ENCODE data around the gene MEX3C.
A peak's percentile ranks its signal among the peaks of the same experiment; 100 is the strongest.

Gene MEX3C

DNA sequence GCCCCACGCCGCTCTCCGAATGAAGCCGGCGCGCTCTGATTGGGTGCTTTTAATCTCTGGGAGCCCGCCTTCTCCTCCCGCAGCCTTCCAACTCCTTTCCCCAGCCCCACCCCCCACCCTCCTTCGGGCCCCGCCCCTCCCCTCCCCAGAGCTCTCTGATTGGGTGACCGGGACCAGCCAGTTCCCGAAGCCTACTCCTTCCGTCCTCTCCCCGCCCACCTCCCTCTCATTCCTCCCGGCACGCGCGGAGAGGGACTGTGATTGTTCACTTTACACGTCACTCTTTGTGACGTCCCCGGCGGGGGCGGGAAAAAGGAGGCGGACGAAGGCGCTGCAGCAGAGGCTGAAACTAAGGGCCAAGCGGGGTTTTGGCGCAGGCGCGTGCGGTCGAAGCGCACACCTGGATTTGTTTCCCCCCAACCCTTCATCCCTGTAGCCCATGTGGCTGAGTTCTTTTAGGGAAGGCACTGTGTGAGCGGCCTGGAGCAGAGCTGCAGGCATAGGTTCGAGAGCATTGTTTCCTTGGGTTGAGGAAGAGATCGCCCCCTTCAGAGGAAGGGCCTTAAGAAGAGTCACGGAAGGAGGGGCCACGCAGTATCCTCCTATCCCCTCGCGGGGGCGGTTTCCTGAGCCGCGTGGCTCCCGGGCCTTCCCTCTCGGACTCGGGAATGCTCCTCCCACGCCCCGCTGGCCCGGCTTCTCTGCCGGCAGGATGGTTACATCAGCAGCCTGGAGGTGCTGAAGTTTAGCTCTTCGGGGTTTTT, at the start of gene MEX3C:
TSS of gene MEX3C (minus strand) at position 21 of the 764 bp plus-strand sequence. CDS start 361 bp downstream, outside the sequence.
- DNase-seq = peak; percentile 99 to 100

DNA sequence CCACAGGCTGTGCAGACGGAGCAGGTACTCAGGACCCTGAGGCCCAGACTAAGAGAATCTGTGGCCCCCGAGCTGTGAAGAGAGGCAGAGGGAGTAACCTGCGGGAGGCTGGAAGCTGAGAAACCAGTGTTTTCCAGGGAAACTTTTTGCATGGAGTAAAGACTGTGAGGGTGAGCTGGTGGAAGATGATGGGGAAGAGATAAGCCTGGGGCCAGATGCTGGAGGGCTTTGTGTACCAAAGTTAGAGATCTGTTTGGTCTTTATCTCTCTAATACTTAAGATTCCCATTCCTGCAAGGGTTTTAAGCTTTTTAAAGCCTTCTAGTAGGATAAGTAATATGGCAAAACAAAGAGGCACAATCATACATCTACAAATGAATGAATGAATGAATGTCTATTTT, 43.7 kb upstream of the MEX3C start:
- DNase-seq = no peak

DNA sequence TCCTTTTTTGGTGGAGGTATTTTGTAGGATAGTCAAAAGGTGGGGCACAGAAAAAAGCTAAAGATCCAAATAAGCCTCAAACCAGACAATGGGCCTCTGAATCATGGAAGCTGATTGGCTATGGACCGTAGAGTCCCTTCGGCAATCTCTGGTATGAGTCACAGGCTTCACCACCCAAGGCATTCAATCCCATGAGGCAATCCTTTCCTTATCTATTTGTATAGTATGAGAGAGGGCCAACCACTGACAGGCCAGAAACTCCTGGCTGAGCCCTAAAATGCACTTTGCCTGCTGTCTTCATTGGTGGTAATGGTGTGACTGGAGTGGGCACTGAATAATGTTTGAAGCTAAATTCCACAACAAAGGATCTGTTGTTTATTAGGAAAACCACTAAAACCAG, 38.7 kb upstream of the MEX3C start:
- no peak for DNase-seq

DNA sequence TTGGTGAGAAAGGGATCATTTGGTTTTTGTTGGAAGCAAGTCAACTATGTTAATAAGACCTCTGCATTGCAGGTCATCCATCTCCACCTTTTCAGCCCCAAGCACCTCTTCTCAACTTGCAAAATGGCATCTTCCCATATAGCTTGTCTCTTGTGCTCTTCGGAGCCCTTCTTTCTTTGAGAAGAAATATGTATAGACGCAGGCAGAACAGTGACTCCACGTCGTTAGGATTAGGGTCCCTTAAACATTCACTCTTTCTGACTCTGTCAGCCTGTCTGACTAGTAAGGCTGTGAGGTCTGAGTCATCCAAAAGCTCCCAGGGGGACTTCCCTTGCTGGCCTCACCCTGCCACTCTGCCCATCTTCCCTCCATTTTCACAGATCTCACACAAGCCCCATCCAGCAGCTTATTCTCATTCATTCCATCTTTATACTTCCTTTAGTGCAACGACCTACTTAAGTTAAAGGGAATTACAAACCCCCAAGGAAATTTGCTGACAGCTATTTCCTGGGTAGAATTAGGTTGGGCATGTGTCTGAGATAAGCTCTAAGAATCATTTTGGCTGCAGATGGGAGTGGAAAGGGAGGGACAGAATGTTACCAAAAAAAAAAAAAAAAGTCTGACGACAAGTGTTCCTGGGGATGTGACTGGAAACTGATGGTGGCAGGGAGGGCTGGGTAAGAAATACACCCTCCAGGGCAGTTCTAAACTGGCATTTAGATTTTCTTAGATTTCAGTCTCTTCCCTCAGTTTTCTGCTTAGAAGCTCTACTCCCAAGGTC, 37.7 kb upstream of the MEX3C start:
- no peak for DNase-seq

DNA sequence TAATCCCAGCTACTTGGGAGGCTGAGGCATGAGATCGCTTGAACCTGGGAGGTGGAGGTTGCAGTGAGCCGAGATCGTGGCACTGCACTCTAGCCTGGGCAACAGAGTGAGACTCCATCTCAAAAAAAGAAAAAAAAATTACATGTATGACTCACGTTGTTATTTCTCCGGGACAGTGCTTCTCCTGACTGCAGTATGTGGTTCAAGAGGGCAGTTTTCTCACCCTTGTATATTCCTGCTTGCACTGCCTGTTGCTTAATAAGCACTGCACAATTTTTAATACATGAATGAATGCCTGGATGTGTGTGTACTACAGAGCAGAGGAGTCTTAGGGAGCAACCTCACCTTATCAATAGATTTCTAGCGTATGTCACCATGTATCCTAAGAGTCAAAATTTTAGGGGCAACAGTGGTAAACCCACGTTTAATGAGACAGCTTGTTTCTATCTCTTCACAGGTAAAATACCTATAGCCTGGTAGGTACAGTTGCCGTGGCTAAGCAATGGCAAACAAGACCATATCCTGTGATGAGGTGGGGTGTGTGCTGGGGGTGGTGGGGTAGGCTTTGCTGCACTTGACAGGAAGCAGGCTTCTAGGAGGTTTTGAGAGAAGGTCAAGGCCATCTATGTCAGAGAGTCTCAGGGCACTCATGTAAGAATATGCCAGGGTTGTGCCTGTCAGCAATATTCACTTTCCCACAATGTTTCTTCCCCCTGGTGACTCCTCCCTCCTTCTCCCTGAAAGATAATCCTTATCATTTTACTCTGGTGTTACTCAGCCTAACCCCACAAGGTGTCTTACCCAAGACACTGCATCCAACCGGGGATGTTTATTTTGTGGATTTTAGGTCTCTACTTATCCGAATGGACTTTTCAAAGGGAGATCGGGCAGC, 36.9 kb upstream of the MEX3C start:
- DNase-seq = no peak

DNA sequence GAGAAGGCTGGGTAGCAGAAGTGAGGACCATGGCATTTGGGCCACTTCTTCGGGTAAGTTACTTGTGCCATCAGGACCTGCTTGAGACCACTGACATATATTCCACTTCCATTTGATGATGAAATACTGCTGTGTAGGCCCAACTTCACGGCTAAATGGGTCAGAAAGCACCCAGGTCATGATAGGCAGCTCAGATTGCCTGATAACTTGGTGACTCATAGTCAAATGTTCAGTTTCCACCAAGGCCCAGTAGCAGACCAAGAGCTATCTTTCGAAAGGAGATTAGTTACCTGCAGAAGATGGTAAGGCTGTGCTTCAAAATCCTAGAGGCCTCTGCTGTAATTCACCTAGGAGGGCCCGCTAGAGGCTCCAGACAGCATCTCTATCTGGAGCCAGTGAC, 31.8 kb upstream of the MEX3C start:
- no peak for DNase-seq

DNA sequence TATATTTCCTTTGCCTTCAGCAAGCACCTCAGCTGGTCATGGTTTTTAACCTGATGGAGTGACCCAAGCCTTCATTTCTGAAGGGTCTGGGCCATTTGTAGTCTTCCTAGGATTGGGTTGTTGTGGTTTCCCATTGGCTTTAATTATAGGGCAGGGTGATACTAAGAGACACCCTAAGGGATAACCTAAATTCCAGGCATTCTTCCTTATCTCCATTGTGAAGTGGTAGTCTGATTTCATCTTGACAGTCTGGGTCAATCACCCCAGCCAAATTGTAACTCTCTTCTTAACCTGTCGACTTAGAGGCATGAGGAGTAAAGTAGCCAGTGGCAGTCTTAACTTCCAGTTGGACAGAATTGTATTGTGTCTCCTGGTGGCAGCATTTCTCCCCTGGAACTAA, 30.2 kb upstream of the MEX3C start:
- DNase-seq = no peak

DNA sequence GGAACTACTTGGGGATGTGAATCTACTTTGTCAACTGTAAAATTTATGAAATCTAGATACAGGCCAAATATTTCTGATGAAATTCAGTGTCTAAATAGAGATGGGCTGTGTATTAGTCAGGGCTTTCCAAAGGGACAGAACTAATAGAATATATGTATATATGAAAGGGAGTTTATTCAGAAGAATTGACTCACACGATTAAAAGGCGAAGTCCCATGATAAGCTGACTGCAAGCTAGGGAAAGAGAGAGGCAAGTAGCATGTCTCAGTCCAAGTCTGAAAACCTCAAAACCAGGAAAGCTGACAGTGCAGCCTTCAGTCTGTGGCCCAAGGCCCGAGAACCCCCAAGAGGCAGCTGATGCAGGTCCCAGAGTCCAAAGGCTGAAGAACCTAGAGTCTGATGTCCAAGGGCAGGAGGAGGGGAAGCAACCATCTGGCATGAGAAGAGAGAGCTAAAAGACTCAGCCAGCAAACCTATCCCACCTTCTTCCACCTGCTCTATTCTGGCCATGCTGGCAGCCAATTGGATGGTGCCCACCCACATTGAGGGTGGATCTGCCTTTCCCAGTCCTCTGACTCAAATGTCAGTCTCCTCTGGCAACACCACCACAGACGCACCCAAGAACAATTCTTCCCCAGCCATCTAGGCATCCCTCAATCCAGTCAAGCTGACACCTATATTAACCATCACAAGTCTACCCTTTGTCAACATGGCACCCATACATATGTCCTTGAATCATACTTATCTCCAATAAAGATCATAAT, 29.3 kb upstream of the MEX3C start:
- DNase-seq = no peak

DNA sequence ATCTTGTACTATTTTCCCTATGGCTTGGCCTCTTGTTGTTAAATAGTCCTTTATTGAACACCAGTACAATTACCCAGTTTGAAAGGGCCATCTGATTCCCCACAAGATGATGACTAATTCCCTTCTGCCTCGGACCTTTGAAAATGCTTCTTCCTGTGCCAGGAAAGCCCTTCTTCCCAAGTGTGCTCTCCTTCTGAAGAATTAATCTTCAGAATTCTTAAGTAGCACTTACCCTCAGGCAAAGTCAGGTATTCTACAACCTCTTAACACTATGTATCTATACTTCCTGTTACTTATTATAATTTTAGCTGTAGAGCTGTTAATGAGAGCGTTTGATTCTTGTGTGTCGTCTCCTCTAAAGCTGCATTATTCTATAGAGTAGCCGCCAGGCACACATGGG, 28.6 kb upstream of the MEX3C start:
- DNase-seq = no peak

DNA sequence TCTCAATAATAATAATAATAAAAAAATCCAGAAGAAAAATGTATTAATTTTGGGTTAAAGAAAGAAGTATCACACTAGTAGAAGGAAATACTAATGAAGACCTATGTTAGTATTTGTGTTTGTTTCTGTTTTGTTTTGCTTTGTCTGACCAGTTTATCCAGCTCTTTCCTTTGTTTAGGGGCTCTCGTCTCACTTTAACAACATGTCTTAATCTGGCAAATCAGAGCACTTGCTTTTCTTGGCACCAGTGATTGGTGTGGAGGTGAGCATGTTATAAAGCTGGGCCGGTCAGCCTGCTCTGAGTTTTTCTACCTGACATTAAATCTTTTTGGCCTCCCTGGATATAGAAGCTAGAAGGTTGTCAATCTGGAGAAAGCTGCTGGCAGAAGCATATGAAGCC, 15.1 kb upstream of the MEX3C start:
- DNase-seq = no peak

DNA sequence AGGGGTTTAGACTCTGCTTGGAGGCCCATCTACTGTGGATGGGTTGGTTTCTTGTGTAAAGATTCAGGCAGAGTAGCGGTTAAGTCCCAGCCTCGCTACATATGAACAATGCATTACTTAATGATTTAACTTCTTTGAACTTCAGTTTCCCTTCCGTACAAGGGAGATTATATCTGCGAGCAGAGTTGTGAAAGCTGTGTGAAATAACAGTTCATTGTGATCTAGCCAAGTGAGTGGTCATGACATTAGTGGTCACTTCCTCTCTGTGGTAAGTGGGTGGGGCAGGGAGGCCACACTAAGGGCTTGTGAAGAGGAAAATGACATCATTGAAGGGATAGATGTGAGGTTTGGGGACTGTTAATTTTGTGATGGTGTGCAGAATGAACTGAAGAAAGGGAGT, 14.1 kb upstream of the MEX3C start:
- no peak for DNase-seq

DNA sequence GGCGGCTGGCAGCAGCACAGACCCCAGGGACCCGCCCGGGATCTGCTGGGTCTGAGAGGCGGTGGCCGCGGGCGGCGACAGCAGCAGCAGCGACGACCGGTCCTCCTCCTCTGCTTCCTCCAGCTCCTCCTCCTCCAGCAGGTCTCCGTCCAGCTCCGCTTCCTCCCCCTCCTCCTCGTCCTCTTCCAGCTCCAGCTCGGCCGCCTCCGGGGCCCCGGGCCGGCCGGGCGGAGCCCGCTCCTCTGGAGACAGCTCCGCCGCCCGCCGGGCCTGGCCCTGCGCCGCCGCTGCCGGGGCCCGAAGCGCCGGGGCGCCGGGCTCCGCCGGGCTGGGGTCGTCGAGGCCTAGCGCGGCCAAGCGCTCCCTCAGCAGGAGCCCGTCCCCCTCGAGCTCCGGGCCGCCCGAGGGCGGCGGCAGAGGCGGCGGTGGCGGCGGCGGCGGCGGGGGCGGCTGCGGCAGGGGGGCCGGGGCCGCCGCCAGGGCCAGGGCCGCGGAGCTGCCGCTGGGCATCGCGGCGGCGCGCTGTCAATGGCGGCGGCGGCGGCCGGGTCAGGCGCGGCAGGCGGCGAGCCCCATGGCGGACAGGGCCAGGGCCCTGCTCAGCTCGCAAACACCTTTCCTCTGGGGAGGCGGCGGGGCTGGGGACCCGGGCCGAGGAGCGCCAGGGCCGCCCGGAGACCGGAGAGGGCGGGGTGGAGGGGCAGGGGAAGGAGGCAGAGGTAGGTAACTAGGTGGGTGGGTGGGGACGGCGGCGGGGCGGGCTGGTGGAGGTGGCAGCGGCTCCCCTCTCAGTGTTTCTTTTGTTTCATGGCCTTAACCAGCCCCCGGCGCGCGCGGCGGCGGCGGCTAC, 445 bp downstream of the MEX3C start:
- DNase-seq = no peak

DNA sequence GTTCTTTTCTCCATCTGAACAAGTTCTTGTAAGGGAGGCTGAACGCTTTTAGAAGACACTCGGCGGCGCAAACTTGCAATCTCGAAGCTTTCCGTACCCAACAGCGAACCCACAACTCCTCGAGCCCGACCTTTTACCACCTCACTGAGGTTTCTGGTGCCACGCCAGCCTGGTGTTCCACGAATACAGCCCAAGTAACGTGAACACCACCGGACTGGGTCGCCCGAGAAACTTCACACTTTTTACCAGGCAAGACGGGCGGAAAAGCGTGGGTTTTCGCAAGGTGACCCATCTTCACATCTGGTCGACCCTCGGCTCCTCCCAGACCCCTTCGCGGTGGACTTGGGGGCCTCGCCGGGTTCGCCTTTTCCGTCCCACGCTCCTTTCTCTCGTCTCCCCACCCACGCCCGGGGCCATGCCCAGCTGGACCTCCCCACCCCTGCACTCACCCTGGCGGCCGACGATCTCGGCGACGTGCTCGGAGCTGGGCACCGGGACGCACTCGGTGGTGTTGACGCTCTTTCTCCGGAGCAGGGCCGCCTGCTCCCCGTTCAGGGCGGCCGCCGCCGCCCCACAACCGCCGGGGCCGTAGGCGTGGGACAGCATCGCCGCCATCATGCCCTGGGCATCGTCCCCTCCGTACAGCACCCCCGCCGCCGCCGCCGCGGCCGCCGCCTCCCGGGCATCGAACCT, 1.2 kb downstream of the MEX3C start:
- no peak for DNase-seq

DNA sequence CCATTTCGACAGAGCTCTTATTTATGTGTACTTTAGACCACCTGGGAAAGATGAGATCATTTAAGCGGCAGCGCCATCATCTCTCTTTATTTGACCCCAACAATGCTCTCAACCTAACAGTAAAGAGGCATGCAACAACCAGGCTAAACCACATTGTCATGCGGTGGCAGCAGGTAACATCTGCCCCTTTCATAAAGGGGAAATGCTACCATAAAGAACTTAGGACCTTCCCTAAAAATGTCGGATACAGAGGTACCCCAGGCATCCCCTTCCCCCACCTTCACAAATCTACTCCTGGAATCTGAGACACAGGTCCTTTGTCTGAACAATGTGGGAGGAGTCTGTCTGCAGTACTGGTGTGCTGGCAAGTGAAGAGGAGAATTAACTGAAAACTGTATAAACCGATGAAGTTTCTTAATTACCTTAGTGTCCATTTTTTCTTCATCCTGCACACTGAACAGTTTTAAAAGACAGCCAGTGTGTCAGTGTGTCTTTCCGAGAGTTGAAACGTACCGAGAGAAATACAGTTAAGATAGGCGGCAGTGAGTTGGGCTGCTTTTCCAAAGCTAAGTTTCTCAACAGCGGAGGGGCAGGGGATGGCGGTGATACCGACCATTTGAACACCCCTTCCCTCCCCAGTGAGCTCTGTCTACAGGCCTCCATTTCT, 1.9 kb downstream of the MEX3C start:
- DNase-seq = peak; percentile 35 to 55

DNA sequence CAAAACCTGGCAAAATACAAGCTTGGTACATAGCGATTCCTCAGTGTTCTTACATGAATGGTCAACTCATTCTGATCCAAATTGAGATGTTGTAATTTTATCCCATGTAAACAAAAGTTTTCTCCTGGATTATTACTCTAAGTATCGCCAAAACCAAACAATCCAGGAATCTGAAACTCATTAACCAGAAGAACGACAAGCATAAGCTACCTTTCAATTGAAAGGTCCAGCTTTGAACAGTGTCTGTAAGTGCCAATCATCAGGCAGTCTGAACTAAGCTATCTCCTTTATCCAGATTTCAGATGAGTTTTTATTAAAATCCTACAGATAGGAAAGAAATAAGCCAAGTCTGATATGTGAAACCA, 2.4 kb downstream of the MEX3C start:
- no peak for DNase-seq

DNA sequence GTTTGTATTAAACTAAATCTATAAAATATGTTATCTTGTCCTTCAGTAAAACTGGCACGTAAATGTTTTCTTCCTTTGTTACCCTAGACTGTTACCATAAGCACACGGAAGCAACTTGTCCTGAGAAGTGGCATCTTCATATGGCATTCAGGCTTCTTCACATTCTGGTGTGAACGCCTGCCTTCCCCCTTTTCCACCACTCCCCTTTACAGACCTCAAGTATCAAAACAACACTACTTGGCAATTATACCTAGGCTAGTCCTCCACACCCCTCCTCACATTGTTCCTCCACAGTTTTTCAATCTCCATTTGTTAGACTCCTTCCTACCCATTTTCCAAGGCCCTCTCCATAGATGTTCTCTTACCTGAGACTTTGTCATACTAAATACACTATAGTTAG, 2.9 kb downstream of the MEX3C start:
- DNase-seq = no peak

DNA sequence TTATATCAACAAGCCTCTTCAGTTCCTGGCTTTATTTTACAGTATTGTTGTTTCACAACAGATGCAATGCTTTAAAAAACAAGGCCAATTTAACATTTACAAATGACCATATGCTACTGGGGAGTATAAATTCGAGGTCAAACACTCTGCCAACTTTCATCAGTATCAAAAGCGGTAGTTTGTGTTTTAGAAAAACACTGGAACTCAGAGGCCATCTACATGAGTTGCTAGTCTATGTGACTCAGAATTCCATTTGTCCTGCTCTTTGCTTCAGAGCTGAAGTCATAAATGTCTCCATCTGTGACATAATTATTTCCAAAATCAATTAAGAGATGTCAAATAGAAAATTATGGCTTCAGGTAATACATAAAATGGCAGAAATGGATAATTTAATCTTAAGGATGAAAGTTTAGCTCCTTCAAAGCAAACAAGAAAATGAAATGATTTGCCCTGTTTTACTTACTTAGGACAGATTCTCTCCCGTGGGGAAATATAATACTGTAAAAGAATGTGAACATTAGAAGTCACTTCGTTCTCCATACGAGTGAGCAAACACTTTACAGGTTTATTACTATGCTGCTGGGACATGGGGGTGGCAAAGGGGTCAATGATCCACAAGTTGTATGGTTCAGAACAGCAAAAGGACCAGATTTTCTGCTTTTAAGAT, 3.7 kb downstream of the MEX3C start:
- no peak for DNase-seq

DNA sequence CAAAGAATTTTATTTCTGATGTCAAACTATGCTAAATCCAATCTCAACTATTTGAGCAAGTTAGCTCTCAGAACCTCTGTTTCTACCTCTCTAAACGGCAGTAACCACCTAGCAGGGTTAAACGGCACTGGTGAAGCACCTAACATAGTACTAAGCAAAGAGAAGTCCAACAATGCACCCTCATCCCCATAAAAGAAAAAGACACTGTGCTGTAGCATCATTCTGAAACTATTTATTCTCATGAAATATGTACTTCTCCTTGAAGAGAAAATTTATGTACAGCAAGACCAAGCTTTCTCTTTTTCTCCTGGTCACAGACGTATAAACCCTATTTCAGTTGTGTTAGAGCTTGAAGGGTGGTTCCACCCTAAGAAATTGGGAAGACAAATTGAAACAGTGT, 4.8 kb downstream of the MEX3C start:
- DNase-seq = no peak

DNA sequence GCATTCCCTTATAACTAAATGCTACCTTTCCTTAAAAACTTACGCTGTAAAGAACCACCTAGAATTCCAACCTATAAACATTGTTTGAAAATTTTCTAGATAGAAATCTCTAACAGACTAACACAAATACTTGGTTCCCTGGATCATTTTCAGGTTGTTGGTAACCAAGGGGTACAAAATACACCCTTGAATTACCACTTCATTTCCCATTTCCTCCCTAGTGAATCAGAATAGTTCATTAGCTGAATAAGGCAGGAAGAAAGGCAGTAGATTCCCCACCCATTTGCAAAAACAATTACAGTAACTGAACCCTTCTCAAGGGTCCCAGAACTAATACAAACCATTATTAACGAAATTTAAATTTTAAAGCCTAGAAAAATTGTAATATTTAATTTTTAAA, 5.5 kb downstream of the MEX3C start:
- DNase-seq = no peak

DNA sequence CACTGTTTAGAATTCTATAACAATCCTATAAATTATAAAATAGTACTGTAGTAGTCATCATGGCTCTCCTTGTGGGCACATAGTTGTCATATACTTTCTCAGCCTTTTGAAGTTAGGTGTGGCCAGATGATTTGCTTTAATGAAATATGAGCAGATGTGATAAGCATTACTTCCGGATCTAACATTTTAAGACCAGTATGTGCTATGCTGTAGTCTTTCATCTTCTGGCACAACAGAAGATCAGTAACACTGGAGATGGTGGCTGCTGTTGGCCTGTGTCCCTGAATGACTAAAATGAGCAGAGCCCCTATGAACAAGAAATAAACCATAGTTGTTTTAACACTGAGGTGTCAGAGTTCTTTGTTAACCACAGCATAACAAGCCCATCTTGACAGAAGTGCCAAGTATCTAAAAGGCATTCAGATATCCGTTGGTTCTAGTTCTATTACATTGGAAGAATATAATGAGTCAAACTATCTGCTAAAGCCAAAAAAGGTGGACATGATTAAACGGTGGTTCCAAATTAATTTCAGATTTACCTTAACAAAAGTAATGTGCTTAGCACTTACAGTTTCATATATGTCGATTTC, 6.3 kb downstream of the MEX3C start:
- DNase-seq = no peak

Data from NCI-H1930 (cell line).